ENCODE measurements around the gene PGR.

DNA sequence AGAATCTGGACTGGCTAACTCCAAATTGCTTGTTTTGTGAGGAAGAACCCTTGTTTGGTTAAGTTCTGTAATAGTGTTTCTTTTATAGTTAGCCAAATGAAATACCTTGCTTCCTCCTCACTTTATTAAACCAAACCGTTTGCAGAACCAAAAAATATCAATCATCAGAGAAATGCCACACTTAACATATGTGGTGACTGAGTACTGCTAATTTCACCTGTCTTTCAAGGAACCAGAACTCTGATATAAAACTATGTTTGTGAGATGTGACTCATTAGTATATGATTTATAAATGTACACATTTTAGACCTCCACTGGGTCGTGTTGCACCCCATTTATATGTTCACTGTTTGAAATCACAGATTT lies 119.9 kb downstream of the PGR start:
- TF ChIP-seq CTCF (IDR thresholded peaks at IDR 0.05; ENCODE audit: low read depth, low read length) (no peak), EZH2phosphoT487 (IDR thresholded peaks at IDR 0.05; ENCODE audit: low read depth) (no peak)

Measured in OCI-LY3 (cell line).